Measurements from ENCODE around the gene CDC14A.

- TF ChIP-seq, protein P1, sequence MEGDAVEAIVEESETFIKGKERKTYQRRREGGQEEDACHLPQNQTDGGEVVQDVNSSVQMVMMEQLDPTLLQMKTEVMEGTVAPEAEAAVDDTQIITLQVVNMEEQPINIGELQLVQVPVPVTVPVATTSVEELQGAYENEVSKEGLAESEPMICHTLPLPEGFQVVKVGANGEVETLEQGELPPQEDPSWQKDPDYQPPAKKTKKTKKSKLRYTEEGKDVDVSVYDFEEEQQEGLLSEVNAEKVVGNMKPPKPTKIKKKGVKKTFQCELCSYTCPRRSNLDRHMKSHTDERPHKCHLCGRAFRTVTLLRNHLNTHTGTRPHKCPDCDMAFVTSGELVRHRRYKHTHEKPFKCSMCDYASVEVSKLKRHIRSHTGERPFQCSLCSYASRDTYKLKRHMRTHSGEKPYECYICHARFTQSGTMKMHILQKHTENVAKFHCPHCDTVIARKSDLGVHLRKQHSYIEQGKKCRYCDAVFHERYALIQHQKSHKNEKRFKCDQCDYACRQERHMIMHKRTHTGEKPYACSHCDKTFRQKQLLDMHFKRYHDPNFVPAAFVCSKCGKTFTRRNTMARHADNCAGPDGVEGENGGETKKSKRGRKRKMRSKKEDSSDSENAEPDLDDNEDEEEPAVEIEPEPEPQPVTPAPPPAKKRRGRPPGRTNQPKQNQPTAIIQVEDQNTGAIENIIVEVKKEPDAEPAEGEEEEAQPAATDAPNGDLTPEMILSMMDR (IDR thresholded peaks at IDR 0.05), result no peak
- TF ChIP-seq POLR2A (IDR thresholded peaks at IDR 0.05), result no peak
Measured at GRCh38 chr1:100438375-100438774, 86.1 kb downstream of the CDC14A start.

Data from heart left ventricle (tissue), 13 donors.